Fibroblast of skin of right quadriceps (primary cell): ENCODE results near the gene ILDR1.
"Not testable (repeated sequence)": the region's sequence is repeated elsewhere in the genome, so short reads cannot be mapped to it uniquely, and the experiment has no call there.

ENCODE experiments used
- DNase-seq: peaks from one replicate; pipeline ENCODE4 v3.0.0-alpha.2; 2013

Gene ILDR1

DNA sequence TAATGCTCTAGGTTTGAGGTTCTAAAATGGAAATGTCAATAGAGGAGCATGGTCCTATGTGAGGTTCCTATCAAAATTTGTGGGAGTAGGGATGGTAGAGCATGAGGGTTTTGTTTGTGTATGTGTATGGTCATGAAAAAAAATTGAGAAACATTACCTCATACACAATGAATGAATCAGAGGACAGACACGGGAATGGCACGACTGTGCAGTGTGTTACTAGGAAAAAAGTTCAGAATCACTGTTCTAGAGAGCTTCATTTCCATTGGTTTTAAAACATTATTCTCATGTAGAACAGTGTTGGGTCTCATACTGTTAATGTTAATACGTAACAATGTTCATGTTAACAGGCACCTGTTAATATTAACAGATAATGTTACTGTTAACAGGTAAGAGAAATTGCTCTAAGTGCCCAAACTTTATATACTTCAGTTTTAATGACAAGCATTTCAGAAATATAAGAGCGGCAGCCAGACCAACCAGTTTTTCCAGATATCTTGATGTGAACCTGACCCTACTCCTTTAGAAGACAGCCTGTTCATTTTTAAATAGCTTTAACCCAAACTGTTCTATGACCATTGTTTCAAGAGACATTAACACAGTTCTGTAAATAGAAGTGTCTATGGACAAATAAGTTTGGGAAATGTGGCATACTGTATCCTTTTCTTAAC, 79.8 kb downstream of the ILDR1 start:
- no peak for DNase-seq

DNA sequence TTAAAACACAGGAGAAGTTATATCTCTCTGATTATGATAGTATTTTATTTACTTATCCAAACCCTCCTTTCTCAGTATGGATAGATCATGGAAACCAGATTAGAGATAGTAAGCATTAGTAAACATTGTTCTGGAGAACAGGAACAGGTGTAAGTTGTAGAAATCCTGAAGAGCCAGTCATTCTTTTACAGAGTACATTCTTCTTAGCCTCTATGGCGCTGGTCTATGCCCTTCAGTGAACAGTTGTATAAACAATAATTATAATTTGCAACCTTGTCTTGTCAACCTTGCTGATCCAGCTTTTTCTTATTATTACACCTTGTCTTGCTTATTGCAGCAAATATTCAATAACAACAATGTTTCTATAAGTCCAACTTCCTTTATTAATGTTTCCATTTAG, 80.5 kb downstream of the ILDR1 start:
- no peak for DNase-seq

DNA sequence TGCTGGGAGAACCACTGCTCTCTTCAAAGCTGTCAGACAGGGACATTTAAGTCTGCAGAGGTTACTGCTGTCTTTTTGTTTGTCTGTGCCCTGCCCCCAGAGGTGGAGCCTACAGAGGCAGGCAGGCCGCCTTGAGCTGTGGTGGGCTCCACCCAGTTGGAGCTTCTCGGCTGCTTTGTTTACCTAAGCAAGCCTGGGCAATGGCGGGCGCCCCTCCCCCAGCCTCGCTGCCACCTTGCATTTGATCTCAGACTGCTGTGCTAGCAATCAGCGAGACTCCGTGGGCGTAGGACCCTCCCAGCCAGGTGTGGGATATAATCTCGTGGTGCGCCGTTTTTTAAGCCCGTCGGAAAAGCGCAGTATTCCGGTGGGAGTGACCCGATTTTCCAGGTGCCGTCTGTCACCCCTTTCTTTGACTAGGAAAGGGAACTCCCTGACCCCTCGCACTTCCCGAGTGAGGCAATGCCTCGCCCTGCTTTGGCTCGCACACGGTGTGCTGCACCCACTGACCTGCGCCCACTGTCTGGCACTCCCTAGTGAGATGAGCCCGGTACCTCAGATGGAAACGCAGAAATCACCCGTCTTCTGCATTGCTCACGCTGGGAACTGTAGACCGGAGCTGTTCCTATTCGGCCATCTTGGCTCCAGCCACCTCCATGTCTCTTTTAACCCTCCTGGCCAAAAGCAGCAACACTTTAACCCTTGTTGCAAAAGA, 83.7 kb downstream of the ILDR1 start:
- not testable (repeated sequence) for DNase-seq
